NCI-H82 treated with DMSO at 0.1 percent for 48 hours (cell line): Measurements from ENCODE around the gene CLNK.

Experiments
- DNase-seq: peaks from one replicate; lab custom pipeline; 2025; ENCODE audit not compliant: unreplicated experiment; lab: John Stamatoyannopoulos, UW

Gene CLNK

DNA sequence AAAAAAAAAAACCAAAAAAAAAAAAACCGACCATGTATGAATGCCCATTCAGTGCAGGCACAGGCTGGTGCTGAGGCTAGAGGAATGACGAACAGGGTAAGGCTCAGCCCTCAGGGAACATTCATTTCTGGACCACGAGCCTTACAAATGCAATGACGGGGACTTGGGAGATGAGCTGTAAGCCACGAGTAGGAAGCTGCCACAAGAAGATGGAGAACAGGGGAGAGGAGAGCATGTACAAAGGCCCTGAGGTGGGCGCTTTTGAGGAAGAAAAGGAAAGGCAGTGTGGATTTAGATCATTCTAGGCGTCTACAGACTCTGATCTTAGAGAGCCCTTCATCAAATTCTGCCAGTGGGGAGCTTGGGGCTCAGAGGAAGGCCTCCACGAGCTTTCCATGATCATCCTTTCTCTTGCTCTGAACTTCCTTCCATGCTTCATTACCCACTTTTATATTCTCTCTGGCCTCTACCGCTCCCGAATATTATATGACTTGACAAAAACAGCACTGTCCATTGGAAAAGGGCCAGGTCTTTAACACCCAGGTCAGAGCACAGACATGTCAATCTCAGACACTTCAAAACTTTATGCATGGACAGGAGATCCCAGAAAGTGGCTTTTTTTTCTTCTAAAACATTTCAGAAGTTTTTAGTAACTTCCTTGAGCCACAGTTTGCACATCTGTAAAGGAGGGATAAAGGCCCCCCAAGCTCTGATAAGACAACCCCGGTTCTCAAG is 224.1 kb downstream of the CLNK start:
- DNase-seq = no peak

DNA sequence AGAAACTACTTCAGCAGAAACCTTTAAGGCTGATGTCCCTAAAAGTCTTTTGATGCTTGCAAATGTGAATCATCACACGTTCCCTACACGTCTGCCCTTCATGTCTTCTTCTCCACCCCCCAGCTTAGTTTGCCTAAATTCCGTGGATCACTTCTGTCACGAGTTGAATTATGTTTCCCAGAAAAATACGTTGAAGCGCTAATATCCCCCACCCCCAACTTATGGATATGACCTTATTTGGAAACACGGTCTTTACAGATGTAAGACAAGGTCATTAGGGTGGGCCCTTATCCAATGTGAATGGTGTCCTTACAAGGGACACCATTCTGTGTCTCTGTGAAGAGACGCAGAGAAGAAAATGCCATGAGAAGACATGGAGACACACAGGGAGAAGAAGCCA is 225.3 kb downstream of the CLNK start:
- no peak for DNase-seq

DNA sequence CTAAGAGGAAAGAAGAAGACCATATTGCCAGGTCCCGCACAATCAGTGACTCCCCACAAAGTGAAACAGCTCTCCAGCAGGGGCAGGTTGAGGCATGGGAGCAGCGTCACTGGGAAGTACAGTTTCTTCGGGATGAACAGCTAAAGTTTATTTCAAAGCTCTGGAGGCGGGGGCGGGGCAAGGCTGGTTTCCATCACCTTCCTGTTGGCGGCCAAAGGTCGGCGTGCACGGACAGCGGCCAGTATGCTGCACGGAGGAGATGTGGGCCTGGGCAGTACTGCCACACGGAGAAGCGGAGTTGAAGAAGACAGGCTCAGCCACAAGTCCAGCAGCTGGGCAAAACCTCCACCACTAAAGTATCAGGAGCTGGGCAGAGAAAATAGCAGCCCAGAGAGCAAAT is 226.4 kb downstream of the CLNK start:
- DNase-seq = no peak

DNA sequence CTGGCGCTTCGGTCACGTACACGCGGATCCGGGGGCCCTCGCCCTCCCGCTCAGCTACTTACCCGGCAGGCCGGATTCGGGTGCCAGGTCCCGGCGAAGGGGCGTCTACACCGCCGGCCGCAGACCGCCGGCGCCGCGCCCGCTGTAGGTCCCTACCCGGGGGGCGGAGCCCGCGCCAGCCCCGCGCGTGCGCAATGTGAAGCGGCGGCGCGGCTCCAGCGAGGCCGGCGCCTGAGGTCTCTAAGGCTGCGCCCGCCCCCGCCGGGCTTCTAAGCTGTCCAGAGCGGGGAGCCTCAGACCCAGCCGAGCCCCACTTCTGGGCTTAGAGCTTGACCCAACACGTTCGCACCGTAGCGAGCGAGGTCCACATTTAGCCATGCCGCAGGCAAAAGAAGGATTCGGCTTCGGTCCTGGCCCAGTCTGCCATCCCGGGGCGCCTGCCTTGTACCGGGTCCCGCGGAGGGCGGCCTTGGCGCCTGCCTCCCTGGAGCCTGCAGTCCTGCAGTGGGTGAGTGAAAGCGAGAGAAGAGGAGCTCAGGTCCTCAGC is 227.2 kb downstream of the CLNK start, which contains the start of gene ZNF518B:
Gene ZNF518B, minus strand, starts transcription at position 172 of the 547 bp plus-strand sequence. CDS start 11,098 bp downstream, outside the sequence.
- DNase-seq = peak; percentile 8

DNA sequence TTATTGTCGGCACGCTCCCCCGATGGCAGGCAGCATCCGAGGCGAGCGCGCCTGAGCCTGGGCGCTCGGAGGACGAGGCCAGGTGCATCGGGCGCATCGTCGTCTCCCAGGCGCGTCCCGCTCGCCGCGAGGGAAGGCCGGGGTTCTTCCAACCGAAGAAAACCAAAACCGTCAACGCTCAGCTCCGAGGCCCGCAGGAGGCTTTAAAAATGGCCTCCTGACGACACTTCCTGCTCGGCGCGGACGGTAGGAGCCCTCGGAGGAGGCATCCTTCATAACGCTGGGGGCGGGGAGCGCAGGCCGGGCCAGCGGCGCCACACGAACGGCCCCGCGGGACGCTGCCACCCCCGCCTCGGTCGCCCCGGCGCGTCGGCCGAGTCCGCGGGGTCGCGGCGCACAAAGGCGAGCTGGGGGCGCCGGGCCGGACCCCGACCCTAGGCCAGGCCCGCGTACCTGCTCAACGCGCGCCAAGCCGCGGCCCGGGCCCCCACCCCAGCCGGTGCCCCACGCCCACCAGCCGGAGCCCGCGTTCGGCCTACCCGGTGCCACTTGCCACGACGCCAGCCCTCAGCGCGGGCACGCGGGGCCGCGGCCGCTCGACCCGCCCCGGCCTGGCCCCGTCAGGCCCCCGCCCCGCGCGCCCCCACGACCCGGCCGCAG is 227.8 kb downstream of the CLNK start:
- no peak for DNase-seq

DNA sequence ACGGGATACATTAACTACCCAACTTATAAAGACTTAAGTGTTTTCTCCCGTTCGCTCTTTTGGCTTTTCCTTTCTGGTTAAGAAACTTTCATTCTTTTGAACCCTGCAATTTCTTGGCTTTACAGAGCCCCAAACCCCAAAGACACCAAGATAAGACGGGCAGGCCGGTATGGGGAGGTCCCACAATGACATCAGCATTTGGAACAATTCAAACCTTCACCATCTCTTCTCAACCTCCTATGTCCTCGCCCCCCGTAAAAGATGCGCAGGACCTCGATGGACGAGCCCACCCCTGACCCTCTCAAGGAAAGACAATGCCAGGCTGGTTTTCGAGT is 228.3 kb downstream of the CLNK start:
- no peak for DNase-seq

DNA sequence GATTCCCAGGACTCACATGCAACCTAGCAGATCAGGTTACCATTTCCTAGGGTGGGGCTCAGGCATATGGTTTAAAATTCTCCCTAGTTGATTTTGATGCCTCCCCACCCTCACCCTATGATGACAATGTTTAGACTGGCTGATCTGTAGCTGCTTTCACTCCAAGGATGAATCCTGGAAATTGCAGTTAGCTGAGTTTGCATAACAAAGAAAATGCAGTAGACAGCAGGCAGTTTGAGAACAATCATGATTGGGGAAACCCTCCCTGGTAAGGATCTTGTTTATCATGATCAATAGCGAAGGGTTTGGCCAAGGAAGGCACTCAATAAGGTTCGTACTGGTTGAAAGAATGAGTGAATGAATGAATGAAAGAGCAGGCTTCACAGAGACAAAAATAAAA is 229.4 kb downstream of the CLNK start:
- DNase-seq = no peak

DNA sequence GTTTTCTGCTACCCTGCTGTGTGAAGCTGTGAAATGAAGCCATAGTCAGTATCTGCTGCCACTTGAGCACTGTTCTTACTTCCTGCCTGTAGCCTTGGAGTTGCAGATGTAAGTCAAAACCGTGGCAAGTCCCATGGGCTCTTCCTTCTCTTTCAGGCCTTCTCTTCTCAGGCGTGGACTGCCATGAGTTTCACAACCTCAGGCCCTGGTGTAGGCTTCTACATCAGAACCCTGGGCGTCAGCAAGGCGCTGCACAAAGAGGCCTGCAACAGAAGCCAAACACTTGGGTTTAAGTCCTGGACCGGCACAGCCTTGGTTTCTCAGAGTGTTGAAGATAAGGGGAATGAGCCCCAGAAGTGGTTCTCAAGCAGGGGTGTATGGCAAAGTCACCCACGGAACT is 229.8 kb downstream of the CLNK start:
- no peak for DNase-seq

DNA sequence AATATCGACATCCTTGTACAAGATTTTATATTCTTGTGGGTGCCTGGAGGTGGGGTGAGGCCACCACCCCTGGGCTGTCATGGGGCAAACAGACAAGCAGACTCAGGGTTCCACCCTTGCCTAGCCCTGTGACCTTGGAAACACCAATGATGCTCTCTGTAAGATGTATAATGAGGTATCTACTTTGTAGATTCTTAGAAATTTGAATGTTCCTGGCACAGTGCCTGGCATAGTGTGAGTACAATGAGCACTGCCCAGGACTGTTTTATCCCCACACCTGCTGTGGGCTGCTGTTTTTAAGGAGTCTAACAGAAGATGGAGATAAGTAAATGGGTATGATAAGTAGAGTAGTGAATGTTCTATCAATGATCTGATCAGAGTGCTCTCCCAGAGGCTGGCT is 230.4 kb downstream of the CLNK start:
- DNase-seq = no peak

DNA sequence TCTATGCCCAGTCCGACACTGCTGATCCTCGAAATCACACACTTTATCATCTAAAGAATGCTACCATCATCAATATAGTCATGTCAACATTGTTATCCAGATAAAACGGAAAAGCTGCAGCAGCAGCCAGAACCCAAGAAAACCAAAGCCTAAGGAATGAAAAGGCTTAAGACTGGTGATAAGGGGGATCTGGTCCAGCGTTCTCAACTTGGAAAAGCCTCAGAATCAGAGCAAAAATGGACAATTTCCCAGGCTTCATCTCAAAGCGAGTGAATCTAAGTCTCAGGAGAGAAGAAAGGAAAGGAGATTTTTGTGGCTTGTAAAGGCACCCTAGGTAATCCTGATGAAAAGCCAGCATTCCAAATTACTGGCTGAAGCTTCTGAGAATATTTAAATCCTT is 235.6 kb downstream of the CLNK start:
- no peak for DNase-seq

DNA sequence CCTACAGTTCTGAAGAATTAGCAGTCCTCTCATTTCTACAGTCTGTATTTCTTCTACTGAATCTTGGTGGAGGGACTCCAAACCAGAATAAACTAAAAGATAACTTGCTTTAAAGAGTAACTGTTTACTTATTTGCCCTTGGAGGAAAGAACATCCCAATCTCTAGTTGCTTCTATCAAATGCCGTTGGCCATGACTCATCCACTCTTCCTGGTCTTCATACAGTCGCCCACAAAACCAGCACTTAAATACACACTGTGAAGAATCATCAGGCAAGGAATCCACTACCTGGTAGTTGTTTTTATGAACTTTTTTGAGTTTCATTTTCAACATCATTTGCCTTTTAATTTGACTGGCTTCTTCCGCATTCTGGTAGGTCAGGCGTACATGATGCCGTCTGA is 241.6 kb downstream of the CLNK start:
- no peak for DNase-seq

DNA sequence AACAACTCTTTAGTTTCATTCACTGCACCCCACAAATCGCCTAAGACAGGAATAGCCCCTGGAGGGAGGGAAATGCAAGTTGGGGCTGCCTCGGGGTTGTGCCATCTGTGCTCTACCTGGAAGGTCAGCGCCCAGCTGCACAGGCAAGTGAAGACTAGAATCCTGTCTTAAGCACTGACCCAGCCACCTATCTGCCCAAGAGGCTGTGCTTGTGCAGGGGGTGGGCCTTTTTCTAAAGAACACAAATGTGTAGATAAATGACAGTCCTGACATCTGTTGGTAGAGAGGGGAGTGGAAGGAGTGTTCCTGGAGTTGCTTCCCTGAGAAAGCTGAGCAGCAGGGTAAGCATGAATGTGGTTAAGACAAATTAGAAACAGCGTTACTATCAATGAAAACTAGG is 243.1 kb downstream of the CLNK start:
- DNase-seq = no peak

DNA sequence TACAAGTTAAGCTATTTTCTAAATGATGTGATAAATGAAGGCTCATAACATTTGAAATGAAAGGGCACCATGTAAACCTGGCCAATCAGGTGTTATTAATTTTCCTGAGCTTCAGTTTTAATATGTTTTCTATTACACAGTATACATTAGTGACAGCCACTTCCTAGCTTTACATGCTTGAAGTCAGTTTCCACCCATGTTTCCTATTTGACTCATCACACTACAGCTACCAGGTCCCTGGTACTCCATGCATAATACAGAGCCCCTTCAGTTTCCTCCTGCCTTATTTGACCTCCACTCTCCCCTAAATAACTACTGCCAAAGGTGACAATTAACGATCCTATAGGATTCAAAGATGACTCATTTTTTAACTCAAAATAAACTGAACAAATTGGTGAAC is 245.6 kb downstream of the CLNK start:
- DNase-seq = no peak

DNA sequence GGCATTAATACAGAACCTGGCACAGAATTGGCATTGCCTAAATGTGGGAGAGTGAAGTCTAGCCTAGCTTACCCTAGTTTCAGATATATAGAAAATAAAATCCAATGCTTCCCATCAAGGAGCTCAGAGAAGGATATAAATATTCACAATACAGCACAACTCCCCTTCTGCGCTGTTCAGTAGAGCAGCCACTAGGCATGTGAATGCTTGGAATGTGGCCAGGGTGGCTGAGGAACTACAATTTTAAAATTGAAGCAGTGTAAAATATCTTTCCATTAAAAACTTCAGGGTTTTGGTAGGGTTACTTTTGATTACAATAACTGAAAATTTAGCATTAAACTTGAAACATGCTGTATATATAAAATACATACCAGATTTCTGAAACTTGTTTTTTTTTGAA is 246.8 kb downstream of the CLNK start:
- DNase-seq = no peak
